ENCODE measurements around the gene TDRD1.

- no peak for TF ChIP-seq CTCF (IDR thresholded peaks at IDR 0.05)
- no peak for TF ChIP-seq POLR2AphosphoS5 (IDR thresholded peaks at IDR 0.05)
- TF ChIP-seq POLR2A (IDR thresholded peaks at IDR 0.05): no peak
- no peak for TF ChIP-seq EP300 (IDR thresholded peaks at IDR 0.05)
Observed at GRCh38 chr10:114179148-114179547, at the start of gene TDRD1.

All from sigmoid colon (tissue), 4 donors.